ENCODE results near the gene GPR68. TPM values are rescaled to one million over a fixed set of nuclear protein-coding genes. Genes with fewer than 3 reads are reported as not detected.

Gene GPR68
- total RNA-seq, 2 experiments from 2014 or later, result 0.13 to 0.84 TPM

GRCh38 chr14:91290986-91291385 is 46.5 kb upstream of the GPR68 start:
- H2AFZ ChIP-seq (ENCODE audit: low read length), result no peak overlapping the region
- H3K27ac ChIP-seq (ENCODE audit: low read depth, low read length, poor library complexity, severe bottlenecking), result no peak overlapping the region
- peaks cover 4% of the 10 kb centered on the region; the same call in 1 of the 2 replicates for H3K79me2 ChIP-seq (ENCODE audit: insufficient read depth, low read depth, low read length)
- no peaks in the 10 kb centered on the region for H3K9me2 ChIP-seq (ENCODE audit: insufficient read depth, low read length)
- no peak for TF ChIP-seq EZH2phosphoT487 (IDR thresholded peaks at IDR 0.05; ENCODE audit: borderline replicate concordance, low read depth, low read length)
- TF ChIP-seq, protein P1, sequence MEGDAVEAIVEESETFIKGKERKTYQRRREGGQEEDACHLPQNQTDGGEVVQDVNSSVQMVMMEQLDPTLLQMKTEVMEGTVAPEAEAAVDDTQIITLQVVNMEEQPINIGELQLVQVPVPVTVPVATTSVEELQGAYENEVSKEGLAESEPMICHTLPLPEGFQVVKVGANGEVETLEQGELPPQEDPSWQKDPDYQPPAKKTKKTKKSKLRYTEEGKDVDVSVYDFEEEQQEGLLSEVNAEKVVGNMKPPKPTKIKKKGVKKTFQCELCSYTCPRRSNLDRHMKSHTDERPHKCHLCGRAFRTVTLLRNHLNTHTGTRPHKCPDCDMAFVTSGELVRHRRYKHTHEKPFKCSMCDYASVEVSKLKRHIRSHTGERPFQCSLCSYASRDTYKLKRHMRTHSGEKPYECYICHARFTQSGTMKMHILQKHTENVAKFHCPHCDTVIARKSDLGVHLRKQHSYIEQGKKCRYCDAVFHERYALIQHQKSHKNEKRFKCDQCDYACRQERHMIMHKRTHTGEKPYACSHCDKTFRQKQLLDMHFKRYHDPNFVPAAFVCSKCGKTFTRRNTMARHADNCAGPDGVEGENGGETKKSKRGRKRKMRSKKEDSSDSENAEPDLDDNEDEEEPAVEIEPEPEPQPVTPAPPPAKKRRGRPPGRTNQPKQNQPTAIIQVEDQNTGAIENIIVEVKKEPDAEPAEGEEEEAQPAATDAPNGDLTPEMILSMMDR (conservative IDR thresholded peaks at IDR 0.05; ENCODE audit: low read length), result no peak
- intact Hi-C loops (cut with micrococcal nuclease; ENCODE audit: unreplicated experiment), result no loop called here
- H3K9me3 ChIP-seq (ENCODE audit: low read length), result no peaks in the 10 kb centered on the region
- DNase-seq (ENCODE audit: low spot score), result no peak
- no peaks in the 10 kb centered on the region for H4K20me1 ChIP-seq (ENCODE audit: insufficient read depth, low read length)
- H3K4me3 ChIP-seq (ENCODE audit: low read depth, low read length, poor library complexity, severe bottlenecking), result no peak overlapping the region
- CTCF ChIA-PET (ENCODE audit: unreplicated experiment), result no interaction called here
- H3K4me2 ChIP-seq (ENCODE audit: low read length), result no peak overlapping the region
- peaks cover 98% of the 10 kb centered on the region for H3K36me3 ChIP-seq (ENCODE audit: insufficient read depth, low read length)
- POLR2A ChIA-PET, result no interaction called here
- peaks cover 9% of the 10 kb centered on the region for H3K4me1 ChIP-seq (ENCODE audit: insufficient read depth, low read length, poor library complexity, severe bottlenecking)
- BruUV-seq (replicated peaks), result no TSS peak

- Histone ChIP-seq H3K79me2 (ENCODE audit: insufficient read depth, low read depth, low read length) (peaks cover 4% of the 10 kb centered on the region; the same call in 1 of the 2 replicates), H3K9me3 (ENCODE audit: low read length) (no peaks in the 10 kb centered on the region), H4K20me1 (ENCODE audit: insufficient read depth, low read length) (no peaks in the 10 kb centered on the region), H3K36me3 (ENCODE audit: insufficient read depth, low read length) (peaks cover 98% of the 10 kb centered on the region), H3K4me3 (ENCODE audit: low read depth, low read length, poor library complexity, severe bottlenecking) (no peak overlapping the region), H3K4me2 (ENCODE audit: low read length) (no peak overlapping the region), H2AFZ (ENCODE audit: low read length) (no peak overlapping the region), H3K27ac (ENCODE audit: low read depth, low read length, poor library complexity, severe bottlenecking) (no peak overlapping the region), H3K4me1 (ENCODE audit: insufficient read depth, low read length, poor library complexity, severe bottlenecking) (peaks cover 25% of the 10 kb centered on the region), H3K9me2 (ENCODE audit: insufficient read depth, low read length) (no peaks in the 10 kb centered on the region)
- POLR2A ChIA-PET, result no interaction called here
- CTCF ChIA-PET (ENCODE audit: unreplicated experiment), result interaction anchor here (1.1 kb wide), 1 partner anchor 8 kb away, joined by 3 read pairs; no protein-coding TSS in a partner anchor
- intact Hi-C loops (cut with micrococcal nuclease; ENCODE audit: unreplicated experiment), result loop anchor here (10.0 kb wide), 1 partner anchor 225 kb away; the partner anchor contains the start of gene RPS6KA5
- no TSS peak for BruUV-seq (replicated peaks)
- no peak for TF ChIP-seq EZH2phosphoT487 (IDR thresholded peaks at IDR 0.05; ENCODE audit: borderline replicate concordance, low read depth, low read length)
- TF ChIP-seq, protein P1 (conservative IDR thresholded peaks at IDR 0.05; ENCODE audit: low read length), result no peak
- DNase-seq (ENCODE audit: low spot score), result no peak
Measured at GRCh38 chr14:91289464-91289863, 45.0 kb upstream of the GPR68 start.

GRCh38 chr14:91288876-91289275 is 44.4 kb upstream of the GPR68 start:
- Histone ChIP-seq H2AFZ (ENCODE audit: low read length) (no peak overlapping the region), H3K4me3 (ENCODE audit: low read depth, low read length, poor library complexity, severe bottlenecking) (no peak overlapping the region), H3K4me1 (ENCODE audit: insufficient read depth, low read length, poor library complexity, severe bottlenecking) (peaks cover 30% of the 10 kb centered on the region), H3K27ac (ENCODE audit: low read depth, low read length, poor library complexity, severe bottlenecking) (no peak overlapping the region), H3K4me2 (ENCODE audit: low read length) (no peak overlapping the region), H3K79me2 (ENCODE audit: insufficient read depth, low read depth, low read length) (peaks cover 4% of the 10 kb centered on the region; the same call in 1 of the 2 replicates), H3K36me3 (ENCODE audit: insufficient read depth, low read length) (peaks cover 98% of the 10 kb centered on the region), H3K9me3 (ENCODE audit: low read length) (no peaks in the 10 kb centered on the region), H3K9me2 (ENCODE audit: insufficient read depth, low read length) (no peaks in the 10 kb centered on the region), H4K20me1 (ENCODE audit: insufficient read depth, low read length) (no peaks in the 10 kb centered on the region)
- CTCF ChIA-PET (ENCODE audit: unreplicated experiment), result interaction anchor here (1.4 kb wide), 1 partner anchor 112 kb away, joined by 6 read pairs; no protein-coding TSS in a partner anchor
- no peak for TF ChIP-seq EZH2phosphoT487 (IDR thresholded peaks at IDR 0.05; ENCODE audit: borderline replicate concordance, low read depth, low read length)
- TF ChIP-seq, protein P1 (conservative IDR thresholded peaks at IDR 0.05; ENCODE audit: low read length), result no peak
- intact Hi-C loops (cut with micrococcal nuclease; ENCODE audit: unreplicated experiment), result loop anchor here (10.0 kb wide), 1 partner anchor 224 kb away; the partner anchor contains the start of gene RPS6KA5
- no TSS peak for BruUV-seq (replicated peaks)
- no peak for DNase-seq (ENCODE audit: low spot score)
- POLR2A ChIA-PET, result no interaction called here

Measured in OCI-LY7 (cell line).